PC-3 (cell line): ENCODE data around the gene LGALS3BP.

Experiments
- EZH2 ChIP-seq: fragments of 300-600 bp; sonication (generic); IDR thresholded peaks from one replicate; pipeline ENCODE4 v1.6.1; 2017; ENCODE audit warnings: antibody characterized with exemption, mild to moderate bottlenecking, low read length; ENCODE audit not compliant: unreplicated experiment
- EZH2phosphoT487 ChIP-seq: fragments of 300-600 bp; sonication (generic); IDR thresholded peaks from 2 replicates; pipeline ENCODE4 v1.6.1; 2018; ENCODE audit warnings: mild to moderate bottlenecking, antibody characterized with exemption, low read length, borderline replicate concordance
- TF ChIP-seq, protein P1 (sequence below): fragments of 300-600 bp; sonication (generic); conservative IDR thresholded peaks from 2 replicates; pipeline ENCODE4 v1.5.1; 2017; ENCODE audit warnings: antibody characterized with exemption, low read depth, mild to moderate bottlenecking, low read length

DNA sequence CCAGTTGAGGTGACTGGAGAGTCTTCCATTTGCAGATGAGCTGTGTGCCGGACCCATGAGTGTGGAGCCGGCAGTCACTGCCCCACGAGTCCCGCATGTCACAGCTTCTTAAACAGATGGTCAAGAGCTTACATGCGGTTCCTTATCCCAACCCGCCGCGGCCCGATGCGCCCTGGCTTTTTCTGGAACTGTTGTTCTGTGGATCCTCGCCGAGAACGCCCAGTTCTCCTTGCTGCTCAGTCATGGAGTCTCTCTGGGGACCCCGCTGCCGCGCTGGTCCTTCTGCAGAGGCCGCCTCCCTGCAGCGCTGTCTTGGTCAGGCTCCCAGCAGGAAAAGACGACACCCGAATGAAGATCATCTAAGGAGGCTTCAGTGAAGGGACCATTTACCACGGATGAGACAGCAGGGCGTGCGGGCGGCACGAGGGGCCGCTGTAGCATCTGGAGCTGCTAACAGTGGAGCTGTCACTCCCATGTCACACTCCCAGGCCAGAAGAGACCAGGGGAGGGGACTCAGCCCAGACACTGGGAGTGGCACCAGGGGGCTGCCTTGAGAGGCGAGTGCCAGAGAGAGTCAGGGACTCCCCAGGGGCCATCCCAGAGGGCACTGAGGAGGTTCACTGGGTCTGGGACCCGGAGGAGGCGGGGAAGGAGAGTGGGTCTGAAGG, 10.8 kb upstream of the LGALS3BP start:
- TF ChIP-seq, protein P1, sequence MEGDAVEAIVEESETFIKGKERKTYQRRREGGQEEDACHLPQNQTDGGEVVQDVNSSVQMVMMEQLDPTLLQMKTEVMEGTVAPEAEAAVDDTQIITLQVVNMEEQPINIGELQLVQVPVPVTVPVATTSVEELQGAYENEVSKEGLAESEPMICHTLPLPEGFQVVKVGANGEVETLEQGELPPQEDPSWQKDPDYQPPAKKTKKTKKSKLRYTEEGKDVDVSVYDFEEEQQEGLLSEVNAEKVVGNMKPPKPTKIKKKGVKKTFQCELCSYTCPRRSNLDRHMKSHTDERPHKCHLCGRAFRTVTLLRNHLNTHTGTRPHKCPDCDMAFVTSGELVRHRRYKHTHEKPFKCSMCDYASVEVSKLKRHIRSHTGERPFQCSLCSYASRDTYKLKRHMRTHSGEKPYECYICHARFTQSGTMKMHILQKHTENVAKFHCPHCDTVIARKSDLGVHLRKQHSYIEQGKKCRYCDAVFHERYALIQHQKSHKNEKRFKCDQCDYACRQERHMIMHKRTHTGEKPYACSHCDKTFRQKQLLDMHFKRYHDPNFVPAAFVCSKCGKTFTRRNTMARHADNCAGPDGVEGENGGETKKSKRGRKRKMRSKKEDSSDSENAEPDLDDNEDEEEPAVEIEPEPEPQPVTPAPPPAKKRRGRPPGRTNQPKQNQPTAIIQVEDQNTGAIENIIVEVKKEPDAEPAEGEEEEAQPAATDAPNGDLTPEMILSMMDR, result no peak
- no peak for TF ChIP-seq EZH2phosphoT487
- TF ChIP-seq EZH2, result no peak
